Endothelial cell (in vitro differentiated cells): ENCODE results near the gene CUTA. TPM values are rescaled to one million over a fixed set of nuclear protein-coding genes. Genes with fewer than 3 reads are reported as not detected.

Experiments
- DNase-seq: peaks from one replicate; pipeline ENCODE4 v3.0.0; 2021; ENCODE audit warnings: low spot score
- H3K27ac Mint-ChIP-seq: one replicate; pipeline ENCODE4 v1.8.0; 2021; ENCODE audit warnings: mixed read lengths, inconsistent platforms; ENCODE audit not compliant: unreplicated experiment
- H3K27me3 Mint-ChIP-seq: one replicate; pipeline ENCODE4 v1.8.0; 2021; ENCODE audit warnings: mild to moderate bottlenecking, moderate library complexity, mixed read lengths, inconsistent platforms; ENCODE audit not compliant: unreplicated experiment
- H3K36me3 Mint-ChIP-seq: one replicate; pipeline ENCODE4 v1.8.0; 2021; ENCODE audit warnings: mild to moderate bottlenecking, low read depth, mixed read lengths, inconsistent platforms; ENCODE audit not compliant: unreplicated experiment
- H3K4me1 Mint-ChIP-seq: one replicate; pipeline ENCODE4 v1.8.0; 2021; ENCODE audit warnings: mild to moderate bottlenecking, mixed read lengths, inconsistent platforms; ENCODE audit not compliant: unreplicated experiment
- H3K4me3 Mint-ChIP-seq: one replicate; pipeline ENCODE4 v1.8.0; 2021; ENCODE audit warnings: mild to moderate bottlenecking, mixed read lengths, inconsistent platforms; ENCODE audit not compliant: unreplicated experiment
- H3K9me3 Mint-ChIP-seq: one replicate; pipeline ENCODE4 v1.8.0; 2021; ENCODE audit warnings: mixed read lengths, inconsistent platforms; ENCODE audit not compliant: unreplicated experiment
- total RNA-seq: library from RNA; stranded (reverse); fragmentation: NEBNext Ultra II Directional; extraction: Animal tissue kit (Norgen Biotek cat#: 25700); gene quantifications from one replicate; pipeline ENCODE4 v1.2.1, GENCODE V29; 2021; ENCODE audit not compliant: unreplicated experiment
- TF ChIP-seq, protein P1 (sequence below): fragments of 200-600 bp; sonication (generic); IDR thresholded peaks from one replicate; pipeline ENCODE4 v1.5.0; 2021; ENCODE audit warnings: antibody characterized with exemption; ENCODE audit not compliant: unreplicated experiment

Gene CUTA
- total RNA-seq, 1 donor from 2014 or later = 163 TPM

DNA sequence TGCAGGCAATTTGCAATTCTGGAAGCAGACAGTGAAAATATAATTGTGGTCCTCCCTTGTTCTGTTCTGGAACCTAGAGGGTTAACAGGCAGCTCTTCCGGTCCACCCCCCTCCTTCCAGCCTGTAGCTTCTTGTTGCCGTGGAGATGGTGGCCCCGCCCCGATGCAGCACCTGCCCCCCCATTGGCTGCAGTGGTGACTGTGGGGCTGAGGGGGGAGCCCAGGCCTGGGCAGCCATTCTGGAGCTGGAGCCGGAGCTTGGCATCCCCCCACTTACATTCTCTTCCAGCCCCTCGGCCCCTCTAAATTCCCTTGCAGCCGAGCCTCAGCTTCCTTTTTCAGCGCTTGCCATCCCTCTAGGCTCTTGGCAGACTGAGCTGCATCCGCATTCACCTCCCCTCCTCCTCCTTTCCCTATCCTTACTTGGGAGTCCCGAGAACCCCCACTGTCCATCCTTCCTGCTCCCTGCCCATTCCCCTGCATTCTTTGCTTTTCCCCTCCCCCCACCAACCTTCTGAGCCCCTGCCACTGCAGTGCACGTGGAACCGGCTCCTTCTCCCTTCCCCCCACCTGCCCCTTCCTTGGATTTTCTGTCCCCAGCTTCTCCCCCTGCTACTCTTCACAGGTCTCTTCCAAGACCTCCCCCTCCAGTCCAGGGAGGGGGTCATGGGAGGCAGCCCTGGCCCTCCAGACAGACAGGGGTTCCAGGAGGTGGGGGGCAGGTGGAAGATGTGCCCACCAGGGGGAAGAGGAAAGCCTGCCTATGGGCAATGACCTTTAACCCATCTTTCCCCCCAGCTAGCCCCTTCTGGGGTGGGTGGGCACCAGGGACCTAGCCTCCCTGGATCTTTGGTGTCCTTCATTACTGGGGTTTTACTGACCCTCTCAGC lies 13.3 kb upstream of the CUTA start:
- Mint-ChIP-seq H3K27me3 (peaks cover 15% of the 10 kb centered on the region), H3K4me3 (peak overlapping the region; percentile 56), H3K36me3 (peaks cover 17% of the 10 kb centered on the region), H3K4me1 (peaks cover 66% of the 10 kb centered on the region), H3K9me3 (no peaks in the 10 kb centered on the region), H3K27ac (peak overlapping the region; percentile 93)
- TF ChIP-seq, protein P1, sequence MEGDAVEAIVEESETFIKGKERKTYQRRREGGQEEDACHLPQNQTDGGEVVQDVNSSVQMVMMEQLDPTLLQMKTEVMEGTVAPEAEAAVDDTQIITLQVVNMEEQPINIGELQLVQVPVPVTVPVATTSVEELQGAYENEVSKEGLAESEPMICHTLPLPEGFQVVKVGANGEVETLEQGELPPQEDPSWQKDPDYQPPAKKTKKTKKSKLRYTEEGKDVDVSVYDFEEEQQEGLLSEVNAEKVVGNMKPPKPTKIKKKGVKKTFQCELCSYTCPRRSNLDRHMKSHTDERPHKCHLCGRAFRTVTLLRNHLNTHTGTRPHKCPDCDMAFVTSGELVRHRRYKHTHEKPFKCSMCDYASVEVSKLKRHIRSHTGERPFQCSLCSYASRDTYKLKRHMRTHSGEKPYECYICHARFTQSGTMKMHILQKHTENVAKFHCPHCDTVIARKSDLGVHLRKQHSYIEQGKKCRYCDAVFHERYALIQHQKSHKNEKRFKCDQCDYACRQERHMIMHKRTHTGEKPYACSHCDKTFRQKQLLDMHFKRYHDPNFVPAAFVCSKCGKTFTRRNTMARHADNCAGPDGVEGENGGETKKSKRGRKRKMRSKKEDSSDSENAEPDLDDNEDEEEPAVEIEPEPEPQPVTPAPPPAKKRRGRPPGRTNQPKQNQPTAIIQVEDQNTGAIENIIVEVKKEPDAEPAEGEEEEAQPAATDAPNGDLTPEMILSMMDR = no peak
- DNase-seq = peak; percentile 84

DNA sequence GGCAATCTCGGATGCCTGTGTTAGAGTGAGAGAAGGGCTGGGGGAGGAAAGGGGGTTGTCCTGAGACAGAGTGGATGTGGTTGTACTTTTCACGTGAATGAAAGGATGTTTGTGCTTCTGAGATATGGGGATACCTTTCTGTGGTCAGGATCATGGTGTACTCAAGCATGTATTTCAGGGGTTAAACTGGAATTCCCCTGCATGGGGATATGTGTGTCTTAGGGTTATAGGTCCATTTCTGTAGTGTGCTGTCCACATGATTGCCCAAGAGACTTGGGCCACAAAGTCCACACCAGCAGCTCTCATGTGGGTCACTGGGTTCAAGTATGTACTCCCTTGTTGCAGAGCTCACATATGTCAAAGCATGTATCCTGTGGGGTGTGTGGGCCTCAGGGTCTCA lies 12.4 kb upstream of the CUTA start:
- DNase-seq = no peak
- H3K27me3 Mint-ChIP-seq = peaks cover 15% of the 10 kb centered on the region
- H3K9me3 Mint-ChIP-seq = no peaks in the 10 kb centered on the region
- H3K4me1 Mint-ChIP-seq = peaks cover 68% of the 10 kb centered on the region
- H3K36me3 Mint-ChIP-seq = peaks cover 8% of the 10 kb centered on the region
- H3K4me3 Mint-ChIP-seq = peak overlapping the region; percentile 56
- H3K27ac Mint-ChIP-seq = peak overlapping the region; percentile 90
- TF ChIP-seq, protein P1 = no peak

DNA sequence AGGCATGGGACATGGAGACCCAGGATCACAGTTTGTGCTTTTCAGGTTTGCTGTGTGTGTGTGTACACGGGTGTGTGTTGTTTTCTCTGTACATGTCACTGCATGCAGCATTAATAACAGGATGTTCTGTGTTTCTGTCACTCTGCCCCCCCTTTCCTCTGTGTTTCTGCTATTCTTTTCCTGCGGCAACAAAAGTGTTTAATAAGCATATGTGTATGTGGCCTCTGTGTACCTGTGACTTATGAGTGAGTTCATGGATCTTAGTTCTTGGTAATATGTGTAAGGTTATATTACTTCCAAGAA lies 11.8 kb upstream of the CUTA start:
- no peak for DNase-seq
- peaks cover 5% of the 10 kb centered on the region for H3K36me3 Mint-ChIP-seq
- no peaks in the 10 kb centered on the region for H3K9me3 Mint-ChIP-seq
- peak overlapping the region; percentile 56 for H3K4me3 Mint-ChIP-seq
- H3K4me1 Mint-ChIP-seq = peaks cover 71% of the 10 kb centered on the region
- peaks cover 17% of the 10 kb centered on the region for H3K27me3 Mint-ChIP-seq
- TF ChIP-seq, protein P1 = no peak
- peak overlapping the region; percentile 90 for H3K27ac Mint-ChIP-seq

DNA sequence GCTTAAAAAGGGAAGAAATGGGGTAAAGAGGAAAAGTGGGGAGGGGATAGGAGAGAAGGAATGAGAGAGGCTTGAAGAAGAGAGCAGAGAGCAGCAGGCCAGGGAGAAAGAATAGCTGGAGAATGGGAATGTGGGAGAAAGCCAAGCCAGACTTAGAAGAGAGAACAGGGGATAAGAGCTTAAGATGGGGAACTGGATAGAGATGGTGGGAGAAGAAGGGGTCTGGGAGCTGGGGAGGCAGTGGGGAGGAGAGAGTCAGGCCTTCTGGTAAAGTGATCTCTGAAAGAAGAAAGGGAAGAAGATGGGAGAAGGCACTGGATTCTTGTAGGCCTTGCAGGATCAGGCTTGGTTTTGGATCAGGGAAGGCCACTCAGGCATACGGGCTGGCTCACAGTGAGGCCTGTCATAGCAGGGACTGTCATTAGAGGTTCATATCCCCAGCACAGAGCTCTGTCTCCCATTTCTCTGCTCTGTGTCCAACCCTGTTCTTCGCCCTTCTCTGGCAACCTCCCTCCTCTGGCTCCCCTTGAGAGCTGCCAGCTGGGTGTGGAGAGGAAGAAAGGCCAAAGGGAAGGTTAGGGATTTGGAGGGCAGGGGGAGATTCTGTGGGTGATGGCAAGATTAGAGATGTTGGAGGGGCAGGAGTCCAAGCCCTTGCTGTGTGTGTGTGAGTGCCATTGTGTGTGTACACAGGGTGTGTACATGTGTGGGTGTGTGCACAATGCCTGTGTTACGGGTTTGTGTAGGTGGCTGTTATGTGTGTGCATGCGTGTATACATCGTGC lies 11.3 kb upstream of the CUTA start:
- H3K27ac Mint-ChIP-seq = peak overlapping the region; percentile 96
- no peaks in the 10 kb centered on the region for H3K9me3 Mint-ChIP-seq
- H3K36me3 Mint-ChIP-seq = peaks cover 5% of the 10 kb centered on the region
- TF ChIP-seq, protein P1 = no peak
- H3K27me3 Mint-ChIP-seq = peaks cover 17% of the 10 kb centered on the region
- peaks cover 75% of the 10 kb centered on the region for H3K4me1 Mint-ChIP-seq
- peak overlapping the region; percentile 98 for H3K4me3 Mint-ChIP-seq
- DNase-seq = no peak
